GM10266 (cell line): Measurements from ENCODE around the gene FTHL17.

Source experiments
- DNase-seq: peaks from one replicate; pipeline ENCODE4 v3.0.0; 2012; ENCODE audit errors: extremely low spot score
- TF ChIP-seq, protein P1 (sequence below): IDR thresholded peaks from 2 replicates; pipeline ENCODE4 v1.5.1; 2012; ENCODE audit warnings: mild to moderate bottlenecking, low read depth; ENCODE audit not compliant: control insufficient read depth, insufficient read depth; ENCODE audit errors: missing control alignments

Gene FTHL17

DNA sequence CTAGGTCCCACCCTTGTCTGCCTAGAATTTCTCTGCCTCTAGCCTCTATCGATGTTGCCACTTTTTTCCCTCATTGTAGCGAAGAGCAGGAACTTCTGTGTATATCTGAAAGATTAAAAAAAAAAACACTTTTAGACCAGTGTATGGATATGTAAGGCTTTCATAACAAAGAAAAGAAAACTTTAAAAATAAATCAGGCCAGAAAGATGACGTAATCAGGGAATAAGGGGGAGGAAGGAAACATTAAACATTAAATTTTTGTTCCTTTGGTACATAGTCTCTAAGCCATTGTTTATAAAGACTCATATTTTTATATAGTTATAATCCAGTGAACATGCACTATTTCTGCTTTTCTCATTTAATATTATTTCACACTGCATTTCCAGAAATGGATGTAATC, 26.2 kb upstream of the FTHL17 start:
- TF ChIP-seq, protein P1, sequence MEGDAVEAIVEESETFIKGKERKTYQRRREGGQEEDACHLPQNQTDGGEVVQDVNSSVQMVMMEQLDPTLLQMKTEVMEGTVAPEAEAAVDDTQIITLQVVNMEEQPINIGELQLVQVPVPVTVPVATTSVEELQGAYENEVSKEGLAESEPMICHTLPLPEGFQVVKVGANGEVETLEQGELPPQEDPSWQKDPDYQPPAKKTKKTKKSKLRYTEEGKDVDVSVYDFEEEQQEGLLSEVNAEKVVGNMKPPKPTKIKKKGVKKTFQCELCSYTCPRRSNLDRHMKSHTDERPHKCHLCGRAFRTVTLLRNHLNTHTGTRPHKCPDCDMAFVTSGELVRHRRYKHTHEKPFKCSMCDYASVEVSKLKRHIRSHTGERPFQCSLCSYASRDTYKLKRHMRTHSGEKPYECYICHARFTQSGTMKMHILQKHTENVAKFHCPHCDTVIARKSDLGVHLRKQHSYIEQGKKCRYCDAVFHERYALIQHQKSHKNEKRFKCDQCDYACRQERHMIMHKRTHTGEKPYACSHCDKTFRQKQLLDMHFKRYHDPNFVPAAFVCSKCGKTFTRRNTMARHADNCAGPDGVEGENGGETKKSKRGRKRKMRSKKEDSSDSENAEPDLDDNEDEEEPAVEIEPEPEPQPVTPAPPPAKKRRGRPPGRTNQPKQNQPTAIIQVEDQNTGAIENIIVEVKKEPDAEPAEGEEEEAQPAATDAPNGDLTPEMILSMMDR: no peak

DNA sequence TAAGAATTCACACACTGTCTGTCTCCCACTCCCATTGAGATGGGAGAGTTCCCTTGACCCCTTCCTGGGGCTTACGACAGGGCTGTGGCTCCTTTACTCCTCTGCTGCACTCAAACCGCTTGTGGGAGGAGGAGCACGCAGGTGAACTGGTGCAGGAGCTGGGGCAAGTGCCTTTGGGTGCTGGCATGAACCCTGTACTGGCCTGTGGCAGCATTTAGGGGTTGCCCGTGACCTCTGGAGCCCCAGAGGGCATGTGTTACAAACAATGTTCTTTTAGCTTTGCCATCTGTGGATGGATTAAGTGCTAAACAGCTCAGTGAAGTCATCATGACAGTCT, 21.8 kb upstream of the FTHL17 start:
- no peak for DNase-seq
- TF ChIP-seq, protein P1: no peak

More for the DNA sequence above, 26.2 kb upstream of the FTHL17 start:
- no peak for DNase-seq

DNA sequence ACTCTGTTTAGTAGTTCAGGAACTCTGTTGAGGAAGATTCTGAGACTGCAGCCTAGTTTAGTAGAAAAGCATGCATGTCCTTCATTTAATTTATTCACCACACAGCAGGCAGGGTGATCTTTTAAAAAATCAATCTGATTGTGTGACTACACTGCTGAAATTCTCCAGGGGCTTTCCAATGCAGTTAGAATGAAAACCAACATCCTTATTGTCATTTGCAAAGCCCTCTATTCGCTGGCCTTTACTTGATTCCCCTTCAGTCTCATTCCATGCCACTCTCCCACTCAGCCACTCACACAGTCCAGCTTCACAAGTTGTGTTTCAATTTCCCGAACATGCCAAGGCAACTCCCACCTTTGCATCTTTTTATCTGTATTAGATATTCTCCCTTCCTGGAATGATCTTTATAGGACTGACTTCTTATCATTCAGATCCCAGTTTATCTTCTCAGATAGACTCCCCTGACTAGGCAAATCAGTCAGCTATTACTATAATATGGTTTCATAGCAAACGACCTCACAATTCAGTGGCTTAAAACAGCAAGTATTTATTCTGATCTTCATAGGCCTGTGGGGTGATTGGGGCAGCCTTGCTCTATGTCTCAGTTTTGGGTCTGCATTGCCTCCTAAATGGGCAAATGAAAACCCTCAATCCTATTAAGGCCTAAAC, 21.3 kb upstream of the FTHL17 start:
- TF ChIP-seq, protein P1: no peak
- no peak for DNase-seq

DNA sequence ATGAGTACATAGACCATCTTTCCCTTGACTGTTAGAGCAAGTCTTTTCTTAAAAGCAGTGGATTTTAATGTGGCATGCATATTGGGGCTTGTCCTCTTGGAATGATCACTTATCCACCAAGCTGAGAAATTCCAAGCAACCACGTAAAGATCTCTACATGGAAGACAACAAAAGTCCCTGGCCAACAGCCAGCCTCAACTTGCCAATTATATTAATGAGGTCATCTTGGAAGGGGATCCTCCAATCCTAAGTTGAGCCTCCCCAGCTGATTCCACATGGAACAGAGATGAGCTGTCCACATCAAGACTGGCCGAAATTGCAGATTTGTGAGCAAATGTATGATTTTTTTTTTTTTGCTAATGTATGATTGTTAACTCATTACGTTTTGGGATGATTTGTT, 20.6 kb upstream of the FTHL17 start:
- no peak for DNase-seq
- TF ChIP-seq, protein P1: no peak

DNA sequence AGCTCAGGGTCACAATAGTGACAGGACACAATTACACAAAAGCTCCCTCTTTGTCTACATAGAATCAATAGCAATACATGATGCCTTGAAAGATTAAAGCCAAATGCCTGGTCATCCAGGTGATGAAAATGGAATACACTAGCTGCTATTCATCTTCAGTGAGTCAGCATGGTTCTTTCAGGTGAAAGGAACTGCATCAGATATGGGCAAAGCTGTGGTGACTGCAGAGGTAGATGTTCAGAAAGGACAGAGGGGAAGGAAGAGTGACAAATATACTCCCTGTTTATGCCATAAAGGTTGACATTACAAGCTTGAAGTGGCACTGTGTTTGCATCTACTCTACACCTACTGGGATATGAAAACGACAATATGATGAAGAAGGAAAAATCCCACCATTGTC, 20.0 kb upstream of the FTHL17 start:
- TF ChIP-seq, protein P1: no peak
- no peak for DNase-seq

DNA sequence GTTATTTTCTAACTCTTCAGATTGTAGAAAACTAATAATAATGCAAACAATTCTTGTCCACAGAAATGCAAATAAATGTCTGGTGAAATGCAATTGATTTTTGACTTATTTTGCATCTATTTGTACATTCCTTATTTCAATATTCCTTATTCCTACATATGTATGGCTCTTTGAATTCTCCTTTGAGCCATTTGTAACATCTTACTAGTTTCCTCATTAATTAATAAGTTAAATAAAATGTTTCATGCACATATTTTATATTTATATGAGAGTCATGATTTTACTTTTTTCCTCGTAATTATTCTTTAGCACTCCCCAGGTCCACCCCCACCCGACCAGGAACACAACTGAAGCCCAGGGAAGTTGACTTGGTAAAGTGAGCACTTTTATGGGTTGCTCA, 2.7 kb upstream of the FTHL17 start:
- TF ChIP-seq, protein P1: no peak
- no peak for DNase-seq

DNA sequence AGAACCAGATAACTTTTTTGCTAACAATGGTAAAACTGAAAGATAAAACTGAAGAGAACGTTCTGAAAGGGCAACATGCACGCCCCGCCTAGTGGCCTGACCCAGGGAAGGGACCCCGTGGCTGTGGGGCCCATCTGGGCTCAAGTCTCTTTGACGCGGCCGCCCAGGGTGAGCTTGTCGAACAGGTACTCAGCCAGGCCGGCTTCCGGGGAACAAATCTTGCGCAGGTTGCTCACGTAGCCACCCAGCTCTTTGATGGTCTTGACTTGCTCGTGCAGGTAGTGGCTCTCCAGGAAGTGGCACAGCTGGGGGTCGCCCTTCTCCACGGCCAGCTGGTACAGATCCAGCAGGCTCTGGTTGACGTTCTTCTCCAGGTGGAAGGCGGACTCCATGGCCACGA, 579 bp downstream of the FTHL17 start:
- no peak for DNase-seq
- TF ChIP-seq, protein P1: no peak
